Activated T-cell treated with anti-CD3 and anti-CD28 coated beads, Interleukin-2, amount 50 U/mL, for 4 hours (primary cell): ENCODE data around the gene BAX. TPM values are rescaled to one million over a fixed set of nuclear protein-coding genes. Genes with fewer than 3 reads are reported as not detected.
"Not testable (repeated sequence)": the region's sequence is repeated elsewhere in the genome, so short reads cannot be mapped to it uniquely, and the experiment has no call there.

Experiments used
- ATAC-seq, 2 donors: fragments of 200-7000 bp; cut with Tn5 transposase; one replicate each; pipeline ENCODE4 v1.10.0; 2021
- DNase-seq: peaks from one replicate; pipeline ENCODE4 v3.0.0-alpha.2; 2020
- H3K27me3 Mint-ChIP-seq: one replicate; pipeline ENCODE4 v1.8.0; 2021; ENCODE audit warnings: low read depth, mixed read lengths
- H3K36me3 Mint-ChIP-seq: one replicate; pipeline ENCODE4 v1.8.0; 2022; ENCODE audit warnings: mixed read lengths; ENCODE audit not compliant: insufficient read depth
- H3K4me1 Mint-ChIP-seq: one replicate; pipeline ENCODE4 v1.8.0; 2021; ENCODE audit warnings: low read depth, mixed read lengths
- H3K4me3 Mint-ChIP-seq: one replicate; pipeline ENCODE4 v1.8.0; 2021; ENCODE audit warnings: mild to moderate bottlenecking, moderate library complexity, mixed read lengths
- H3K9me3 Mint-ChIP-seq: one replicate; pipeline ENCODE4 v1.8.0; 2021; ENCODE audit warnings: mixed read lengths
- total RNA-seq, 3 donors: library from RNA; stranded (reverse); gene quantifications; one replicate each; pipeline ENCODE4 v1.2.1, GENCODE V29; 2021

The BAX gene
- total RNA-seq, 3 donors from 2014 or later = 200 to 250 (median 203) TPM

DNA sequence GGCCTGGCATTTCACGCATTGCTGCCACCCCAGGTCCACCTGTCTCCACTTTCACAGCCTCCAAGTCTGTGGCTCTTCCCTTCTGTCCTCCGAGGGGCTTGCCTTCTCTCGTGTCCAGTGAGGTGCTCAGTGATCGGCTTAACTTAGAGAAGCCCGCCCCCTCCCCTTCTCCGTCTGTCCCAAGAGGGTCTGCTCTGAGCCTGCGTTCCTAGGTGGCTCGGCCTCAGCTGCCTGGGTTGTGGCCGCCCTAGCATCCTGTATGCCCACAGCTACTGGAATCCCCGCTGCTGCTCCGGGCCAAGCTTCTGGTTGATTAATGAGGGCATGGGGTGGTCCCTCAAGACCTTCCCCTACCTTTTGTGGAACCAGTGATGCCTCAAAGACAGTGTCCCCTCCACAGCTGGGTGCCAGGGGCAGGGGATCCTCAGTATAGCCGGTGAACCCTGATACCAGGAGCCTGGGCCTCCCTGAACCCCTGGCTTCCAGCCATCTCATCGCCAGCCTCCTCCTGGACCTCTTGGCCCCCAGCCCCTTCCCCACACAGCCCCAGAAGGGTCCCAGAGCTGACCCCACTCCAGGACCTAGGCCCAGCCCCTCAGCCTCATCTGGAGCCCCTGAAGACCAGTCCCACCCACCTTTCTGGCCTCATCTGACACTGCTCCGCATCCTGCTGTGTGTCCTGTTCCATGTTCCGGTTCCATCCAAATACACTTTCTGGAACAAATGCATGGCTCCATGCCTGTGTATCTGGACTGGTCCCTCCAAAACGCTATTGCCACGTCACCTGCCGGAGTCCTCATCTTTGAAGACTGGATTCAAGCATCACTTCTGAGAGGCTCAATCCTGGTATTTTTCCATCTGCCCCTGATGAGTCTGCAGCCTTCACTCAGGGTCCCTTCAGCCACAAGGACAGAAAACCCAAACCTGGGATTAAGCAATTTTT, 31.9 kb upstream of the BAX start:
- Mint-ChIP-seq H3K4me3 (no peak overlapping the region), H3K4me1 (peaks cover 2% of the 10 kb centered on the region), H3K27me3 (no peaks in the 10 kb centered on the region), H3K9me3 (no peaks in the 10 kb centered on the region), H3K36me3 (peaks cover 13% of the 10 kb centered on the region)
- DNase-seq (no peak), ATAC-seq (no peak)

DNA sequence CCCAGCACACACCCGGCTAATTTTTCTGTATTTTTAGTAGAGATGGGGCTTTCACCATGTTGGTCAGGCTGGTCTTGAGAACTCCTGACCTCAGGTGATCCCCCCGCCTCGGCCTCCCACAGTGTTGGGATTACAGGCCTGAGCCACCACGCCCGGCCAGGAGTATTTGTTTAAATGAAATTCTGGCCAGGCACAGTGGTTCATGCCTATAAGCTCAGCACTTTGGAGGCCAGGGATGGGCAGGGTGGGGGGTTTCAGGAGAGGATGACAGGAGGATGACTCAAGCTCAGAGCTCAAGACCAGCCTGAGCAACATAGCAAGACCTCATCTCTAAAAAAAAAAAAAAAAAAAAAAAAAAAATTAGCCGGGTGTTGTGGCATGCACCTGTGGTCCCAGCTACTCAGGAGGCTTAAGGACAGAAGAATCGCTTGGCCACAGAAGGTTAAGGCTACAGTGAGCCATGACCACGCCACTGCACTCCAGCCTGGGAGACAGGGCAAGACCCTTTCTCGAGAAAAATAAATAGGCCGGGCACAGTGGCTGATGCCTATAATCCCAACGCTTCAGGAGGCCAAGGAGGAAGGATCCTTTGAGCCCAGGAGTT, 29.3 kb upstream of the BAX start:
- peak in 1 of 2 donors; percentile 35 for ATAC-seq
- H3K4me1 Mint-ChIP-seq = peaks cover 2% of the 10 kb centered on the region
- no peak overlapping the region for H3K4me3 Mint-ChIP-seq

DNA sequence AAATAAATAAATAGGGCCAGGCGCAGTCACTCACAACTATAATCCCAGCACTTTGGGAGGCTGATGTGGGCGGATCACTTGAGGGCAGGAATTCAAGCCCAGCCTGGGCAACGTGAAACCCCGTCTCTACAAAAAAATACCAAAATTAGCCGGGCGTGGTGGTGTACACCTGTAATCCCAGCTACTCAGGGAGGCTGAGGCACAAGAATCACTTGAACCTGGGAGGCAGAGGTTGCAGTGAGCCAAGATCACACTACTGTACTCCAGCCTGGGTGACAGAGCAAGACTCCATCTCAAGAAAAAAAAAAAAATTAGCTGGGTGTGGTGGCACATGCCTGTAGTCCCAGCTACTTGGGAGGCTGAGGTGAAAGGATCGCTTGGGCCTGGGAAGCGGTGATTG, 28.8 kb upstream of the BAX start:
- H3K9me3 Mint-ChIP-seq, DNase-seq, H3K4me3 Mint-ChIP-seq, H3K36me3 Mint-ChIP-seq, ATAC-seq, H3K27me3 Mint-ChIP-seq, H3K4me1 Mint-ChIP-seq: not testable (repeated sequence)

More for the DNA sequence above, 29.3 kb upstream of the BAX start:
- Mint-ChIP-seq H3K36me3 (peaks cover 8% of the 10 kb centered on the region), H3K9me3 (no peaks in the 10 kb centered on the region), H3K27me3 (no peaks in the 10 kb centered on the region)
- no peak for DNase-seq

DNA sequence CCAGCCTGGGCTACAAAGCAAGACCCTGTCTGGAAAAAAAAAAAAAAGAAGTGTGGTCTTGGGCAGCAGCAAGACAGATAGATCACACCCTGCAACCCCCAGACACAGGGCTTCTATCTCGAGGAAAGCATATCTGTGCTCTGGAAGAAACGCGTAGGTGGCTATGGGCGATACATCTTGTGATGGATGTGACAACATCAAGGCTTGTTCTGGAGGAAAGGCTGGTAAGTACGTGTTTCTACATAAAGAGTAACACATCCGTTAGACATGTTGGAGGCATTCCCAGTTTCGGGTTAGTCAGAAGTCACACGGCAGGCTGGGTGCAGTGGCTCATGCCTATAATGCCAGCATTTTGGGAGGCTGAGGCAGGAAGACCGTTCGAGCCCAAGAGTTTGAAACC, 27.8 kb upstream of the BAX start:
- Mint-ChIP-seq H3K4me3 (no peak overlapping the region), H3K27me3 (no peaks in the 10 kb centered on the region), H3K4me1 (peaks cover 2% of the 10 kb centered on the region), H3K36me3 (peaks cover 5% of the 10 kb centered on the region), H3K9me3 (no peaks in the 10 kb centered on the region)
- ATAC-seq (peak; percentile 73 to 74), DNase-seq (no peak)

DNA sequence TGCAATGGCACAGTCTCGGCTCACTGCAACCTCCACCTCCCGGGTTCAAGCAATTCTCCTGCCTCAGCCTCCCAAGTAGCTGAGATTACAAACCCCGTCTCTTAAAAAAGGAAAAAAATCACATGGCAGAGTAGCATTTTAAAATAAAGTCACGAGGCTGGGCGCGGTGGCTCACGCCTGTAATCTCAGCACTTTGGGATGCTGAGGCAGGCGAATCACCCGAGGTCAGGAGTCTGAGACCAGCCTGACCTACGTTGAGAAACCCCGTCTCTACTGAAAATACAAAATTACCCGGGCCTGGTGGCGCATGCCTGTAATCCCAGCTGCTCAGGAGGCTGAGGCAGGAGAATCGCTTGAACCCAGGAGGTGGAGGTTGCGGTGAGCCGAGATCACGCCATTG, 27.0 kb upstream of the BAX start:
- ATAC-seq, H3K27me3 Mint-ChIP-seq, H3K4me3 Mint-ChIP-seq, H3K4me1 Mint-ChIP-seq, H3K9me3 Mint-ChIP-seq, DNase-seq, H3K36me3 Mint-ChIP-seq: not testable (repeated sequence)

DNA sequence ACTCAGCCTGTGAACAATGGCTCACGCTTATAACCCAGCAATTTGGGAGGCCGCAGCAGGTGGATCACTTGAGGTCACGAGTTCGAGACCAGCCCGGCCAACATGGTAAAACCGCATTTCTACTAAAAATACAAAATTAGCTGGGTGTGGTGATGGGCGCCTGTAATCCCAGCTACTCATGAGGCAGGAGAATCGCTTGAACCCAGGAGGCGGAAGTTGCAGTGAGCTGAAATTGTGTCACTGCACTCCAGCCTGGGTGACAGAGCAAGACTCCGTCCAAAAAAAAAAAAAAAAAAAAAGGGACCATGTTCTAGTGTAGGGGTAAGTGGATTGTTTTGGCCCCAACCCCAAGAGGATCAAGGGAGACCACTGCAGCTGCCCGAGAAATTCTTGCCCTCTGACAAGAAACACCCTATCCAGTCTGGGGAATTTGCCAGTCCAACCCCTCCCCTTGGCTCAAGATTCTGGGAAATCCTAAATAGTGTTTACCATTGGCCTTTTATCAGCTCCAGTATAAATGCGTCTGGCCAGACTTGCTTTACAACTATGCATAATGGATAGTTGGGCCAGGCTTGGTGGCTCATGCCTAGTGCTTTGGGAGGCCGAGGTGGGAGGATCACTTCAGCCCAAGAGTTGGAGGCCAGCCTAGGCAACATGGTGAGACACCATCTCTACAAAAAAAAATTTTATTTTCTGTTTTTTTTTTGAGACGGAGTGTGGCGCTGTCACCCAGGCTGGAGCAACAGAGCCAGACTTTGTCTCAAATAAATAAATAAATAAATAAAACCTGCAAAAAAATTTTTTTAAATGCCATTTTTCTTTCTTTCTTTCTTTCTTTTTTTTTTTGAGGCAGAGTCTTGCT, 26.3 kb upstream of the BAX start:
- no peaks in the 10 kb centered on the region for H3K9me3 Mint-ChIP-seq
- DNase-seq = no peak
- H3K27me3 Mint-ChIP-seq = peaks cover 2% of the 10 kb centered on the region
- H3K4me1 Mint-ChIP-seq = peaks cover 5% of the 10 kb centered on the region
- no peak for ATAC-seq
- H3K36me3 Mint-ChIP-seq = no peaks in the 10 kb centered on the region
- no peak overlapping the region for H3K4me3 Mint-ChIP-seq

DNA sequence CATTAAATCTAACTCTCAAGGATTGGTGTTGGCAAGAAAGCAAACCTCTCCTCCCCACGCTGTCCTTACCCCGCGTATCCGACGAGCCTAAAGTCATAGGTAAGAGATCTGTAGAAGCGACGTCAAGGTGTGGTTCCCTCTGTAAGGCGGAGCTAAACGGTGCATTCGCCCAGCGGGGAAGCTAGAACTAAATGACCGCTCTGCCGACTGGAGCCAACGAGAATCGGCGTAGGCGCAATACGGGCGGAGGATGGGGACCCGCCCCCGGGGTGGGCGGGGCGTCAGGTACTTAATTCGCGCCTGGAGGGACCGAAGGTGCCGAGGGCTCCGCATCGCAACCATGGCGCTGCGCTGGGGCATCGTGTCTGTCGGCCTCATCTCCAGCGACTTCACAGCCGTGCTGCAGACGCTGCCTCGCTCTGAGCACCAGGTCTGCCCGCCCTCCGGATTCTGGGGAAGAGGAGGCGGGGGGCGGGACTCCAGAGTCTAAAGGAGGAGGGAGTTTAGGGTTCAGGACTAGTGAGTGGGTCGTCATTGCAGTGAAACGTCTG, 21.2 kb upstream of the BAX start, which contains the start of gene DHDH:
TSS of gene DHDH (plus strand) at position 318 of the 551 bp plus-strand sequence. CDS start at position 341, 23 bp downstream.
- DNase-seq (peak; percentile 75), ATAC-seq (peak; percentile 88 to 91)
- peaks cover 2% of the 10 kb centered on the region for H3K27me3 Mint-ChIP-seq
- no peaks in the 10 kb centered on the region for H3K9me3 Mint-ChIP-seq
- H3K36me3 Mint-ChIP-seq = no peaks in the 10 kb centered on the region
- peak within 1 kb of the TSS; percentile 83 for H3K4me3 Mint-ChIP-seq
- H3K4me1 Mint-ChIP-seq = peaks cover 9% of the 10 kb centered on the region

DNA sequence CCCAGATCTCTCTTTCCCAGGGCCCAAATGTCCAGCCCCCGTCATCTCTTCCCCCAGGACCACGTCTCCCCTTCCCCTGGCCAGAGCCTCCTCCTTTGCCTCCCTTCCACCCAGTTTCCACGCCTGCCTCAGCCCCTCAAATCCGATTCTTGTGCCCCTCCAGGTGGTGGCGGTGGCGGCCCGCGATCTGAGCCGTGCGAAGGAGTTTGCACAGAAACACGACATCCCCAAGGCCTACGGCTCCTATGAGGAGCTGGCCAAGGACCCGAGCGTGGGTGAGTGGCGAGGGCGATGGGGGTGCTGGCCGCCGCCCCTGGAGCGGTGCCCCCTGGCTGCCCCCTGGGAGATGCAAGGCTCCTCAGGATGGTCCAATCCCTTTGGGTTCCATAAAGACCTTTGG, 19.8 kb upstream of the BAX start:
- Mint-ChIP-seq H3K4me3 (no peak overlapping the region), H3K27me3 (peaks cover 2% of the 10 kb centered on the region)

DNA sequence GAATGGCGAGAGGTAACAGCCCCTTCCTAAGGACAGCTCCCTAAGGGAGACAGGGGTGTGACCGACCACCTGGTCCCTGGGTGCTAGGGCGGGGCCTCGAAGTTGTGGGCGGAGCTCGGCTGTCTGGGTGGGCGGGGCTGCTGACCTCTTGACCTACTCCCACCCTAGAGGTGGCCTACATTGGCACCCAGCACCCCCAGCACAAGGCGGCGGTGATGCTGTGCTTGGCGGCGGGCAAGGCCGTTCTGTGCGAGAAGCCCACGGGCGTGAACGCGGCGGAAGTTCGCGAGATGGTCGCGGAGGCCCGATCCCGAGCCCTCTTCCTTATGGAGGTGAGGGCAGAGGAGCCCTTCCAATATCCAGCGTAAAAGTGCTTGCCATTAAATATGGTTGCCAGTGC, 18.8 kb upstream of the BAX start:
- H3K36me3 Mint-ChIP-seq = peaks cover 6% of the 10 kb centered on the region

More for the DNA sequence above, 19.8 kb upstream of the BAX start:
- DNase-seq (no peak), ATAC-seq (no peak)
- H3K36me3 Mint-ChIP-seq = peaks cover 6% of the 10 kb centered on the region
- H3K4me1 Mint-ChIP-seq = peaks cover 9% of the 10 kb centered on the region
- no peaks in the 10 kb centered on the region for H3K9me3 Mint-ChIP-seq

DNA sequence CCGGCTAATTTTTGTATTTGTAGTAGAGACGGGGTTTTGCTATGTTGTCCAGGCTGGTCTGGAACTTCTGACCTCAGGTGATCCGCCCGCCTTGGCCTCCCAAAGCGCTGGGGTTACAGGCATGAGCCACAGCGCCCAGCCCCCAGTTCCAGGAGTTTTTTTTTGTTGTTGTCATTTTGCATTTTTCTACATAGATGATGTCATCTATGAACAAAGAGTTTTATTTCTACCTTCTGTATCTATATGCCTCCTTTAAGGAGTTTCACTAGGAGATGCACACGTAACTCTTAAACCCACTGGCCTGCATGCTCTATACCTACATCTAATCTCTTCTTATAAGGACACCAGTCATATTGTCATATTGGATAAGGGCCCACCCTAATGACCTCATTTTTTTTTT, 16.4 kb upstream of the BAX start:
- Mint-ChIP-seq H3K36me3 (peaks cover 6% of the 10 kb centered on the region), H3K4me1 (peaks cover 7% of the 10 kb centered on the region), H3K27me3 (peaks cover under 1% of the 10 kb centered on the region), H3K9me3 (peaks cover 4% of the 10 kb centered on the region), H3K4me3 (no peak overlapping the region)
- ATAC-seq (no peak), DNase-seq (no peak)

More for the DNA sequence above, 18.8 kb upstream of the BAX start:
- DNase-seq (no peak), ATAC-seq (no peak)
- H3K4me3 Mint-ChIP-seq = no peak overlapping the region
- peaks cover 2% of the 10 kb centered on the region for H3K27me3 Mint-ChIP-seq
- no peaks in the 10 kb centered on the region for H3K9me3 Mint-ChIP-seq
- peaks cover 9% of the 10 kb centered on the region for H3K4me1 Mint-ChIP-seq

DNA sequence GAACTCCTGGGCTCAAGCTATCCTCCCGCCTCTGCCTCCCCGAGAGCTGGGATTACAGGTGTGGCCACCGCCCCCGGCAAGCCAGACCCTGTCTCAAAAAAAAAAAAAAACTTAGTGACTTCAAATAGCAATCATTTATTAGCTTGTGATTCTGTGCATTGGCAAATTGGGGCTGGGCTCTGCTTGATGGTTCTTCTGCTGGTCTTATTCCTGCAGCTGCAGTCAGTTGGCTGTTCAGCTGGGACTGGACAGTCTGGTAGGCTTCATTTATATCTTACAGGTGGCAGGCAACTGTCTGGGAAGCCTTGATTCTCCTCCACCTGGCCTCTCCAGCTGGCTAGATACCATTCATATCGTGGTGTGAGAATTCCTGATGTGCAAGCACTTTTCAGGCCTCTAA, 13.8 kb upstream of the BAX start:
- no peak for ATAC-seq
- peaks cover 6% of the 10 kb centered on the region for H3K36me3 Mint-ChIP-seq
- H3K4me3 Mint-ChIP-seq = no peak overlapping the region
- no peaks in the 10 kb centered on the region for H3K27me3 Mint-ChIP-seq
- H3K4me1 Mint-ChIP-seq = no peaks in the 10 kb centered on the region
- peaks cover 4% of the 10 kb centered on the region for H3K9me3 Mint-ChIP-seq
- DNase-seq = no peak

DNA sequence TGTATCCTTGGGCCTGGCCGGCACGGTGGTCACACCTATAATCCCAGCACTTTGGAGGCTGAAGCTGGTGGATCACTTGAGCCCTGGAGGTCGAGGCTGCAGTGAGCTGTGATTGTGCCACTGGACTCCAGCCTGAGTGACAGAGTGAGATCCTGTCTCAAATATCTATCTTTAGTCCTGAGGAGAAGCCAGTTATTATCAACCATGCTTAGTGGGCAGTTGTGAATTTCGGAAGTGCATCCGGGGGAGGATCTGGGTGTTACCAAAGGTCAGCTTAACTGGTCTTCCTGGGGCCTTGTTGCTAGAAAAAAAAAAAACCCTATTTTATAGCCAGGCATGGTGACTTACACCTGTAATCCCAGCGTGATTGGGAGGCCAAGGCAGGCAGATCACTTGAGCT, 11.6 kb upstream of the BAX start:
- peaks cover 6% of the 10 kb centered on the region for H3K36me3 Mint-ChIP-seq
- DNase-seq = no peak
- no peaks in the 10 kb centered on the region for H3K27me3 Mint-ChIP-seq
- H3K4me1 Mint-ChIP-seq = no peaks in the 10 kb centered on the region
- no peak overlapping the region for H3K4me3 Mint-ChIP-seq
- H3K9me3 Mint-ChIP-seq = peaks cover 4% of the 10 kb centered on the region
- ATAC-seq = no peak

DNA sequence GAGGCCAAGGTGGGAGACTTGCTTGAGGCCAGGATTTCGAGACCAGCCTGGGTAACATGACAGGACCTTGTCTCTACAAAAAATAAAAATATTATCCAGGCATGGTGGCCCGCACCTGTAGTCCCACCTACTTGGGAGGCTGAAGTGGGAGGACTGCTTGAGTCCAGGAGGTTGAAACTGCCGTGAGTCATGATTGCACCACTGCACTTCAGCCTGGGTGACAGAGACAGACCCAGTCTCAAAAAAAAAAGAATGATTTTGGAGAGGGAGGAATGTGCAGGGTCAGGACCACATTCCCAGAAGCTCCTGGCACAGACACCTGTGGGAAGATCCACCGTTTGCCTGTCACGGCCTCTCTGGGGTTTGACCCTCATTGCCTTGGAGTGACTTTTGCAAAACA, 9.3 kb upstream of the BAX start:
- ATAC-seq (no peak), DNase-seq (no peak)
- Mint-ChIP-seq H3K4me3 (no peak overlapping the region), H3K27me3 (no peaks in the 10 kb centered on the region), H3K4me1 (no peaks in the 10 kb centered on the region), H3K9me3 (peaks cover 4% of the 10 kb centered on the region), H3K36me3 (no peaks in the 10 kb centered on the region)

DNA sequence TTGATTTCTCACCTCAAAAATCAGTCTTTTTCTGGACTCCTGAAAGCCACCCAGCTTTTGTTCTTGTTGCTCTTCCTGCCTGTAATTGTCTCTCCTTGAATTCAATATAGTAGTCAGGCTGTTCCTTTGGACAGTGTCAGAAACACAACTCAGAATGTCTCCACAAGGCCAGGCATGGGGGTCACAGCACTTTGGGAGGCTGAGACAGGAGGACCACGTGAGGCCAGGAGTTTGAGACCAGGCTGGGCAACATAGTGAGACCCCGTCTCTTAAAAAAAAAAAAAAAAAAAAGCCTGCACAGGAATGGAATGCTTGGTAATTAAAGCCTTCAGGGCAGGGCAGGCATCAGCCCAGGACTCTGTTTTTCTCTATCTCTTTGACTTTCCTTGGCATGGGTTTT, 8.9 kb upstream of the BAX start:
- DNase-seq = no peak
- no peaks in the 10 kb centered on the region for H3K27me3 Mint-ChIP-seq
- H3K9me3 Mint-ChIP-seq = peaks cover 4% of the 10 kb centered on the region
- H3K4me3 Mint-ChIP-seq = no peak overlapping the region
- no peaks in the 10 kb centered on the region for H3K36me3 Mint-ChIP-seq
- ATAC-seq = no peak
- H3K4me1 Mint-ChIP-seq = no peaks in the 10 kb centered on the region
